Uterus (tissue), 4 donors: ENCODE data around the gene B3GALNT2. TPM values are rescaled to one million over a fixed set of nuclear protein-coding genes. Genes with fewer than 3 reads are reported as not detected.

Source experiments
- DNase-seq, 2 donors: peaks; one replicate each; pipeline ENCODE4 v3.0.0-alpha.2; 2019 to 2020
- H3K27ac ChIP-seq, 2 donors: fragments of 200-600 bp; sonication (generic); 1 replicate in 1 of 2; 2 replicates in 1 of 2; pipeline ENCODE4 v1.5.1; 2016 to 2018
- H3K27me3 ChIP-seq, 2 donors: fragments of 200-600 bp; sonication (generic); one replicate each; pipeline ENCODE4 v1.5.1; 2018 to 2019; ENCODE audit warnings: control low read depth in 1 of 2
- H3K36me3 ChIP-seq, 2 donors: fragments of 200-600 bp; sonication (generic); one replicate each; pipeline ENCODE4 v1.5.1; 2019; ENCODE audit warnings: control low read depth in 1 of 2
- H3K4me1 ChIP-seq, 2 donors: fragments of 200-600 bp; sonication (generic); one replicate each; pipeline ENCODE4 v1.5.1; 2018 to 2019; ENCODE audit warnings: control low read depth in 1 of 2
- H3K4me3 ChIP-seq, 2 donors: fragments of 200-600 bp; sonication (generic); 1 replicate in 1 of 2; 2 replicates in 1 of 2; pipeline ENCODE4 v1.5.1; 2018 to 2019; ENCODE audit warnings: mild to moderate bottlenecking in 1 of 2
- H3K9me3 ChIP-seq, 2 donors: fragments of 200-600 bp; sonication (generic); one replicate each; pipeline ENCODE4 v1.5.1; 2019; ENCODE audit warnings: control low read depth in 1 of 2
- POLR2A ChIP-seq, 2 donors: fragments of 450-650 bp; IDR thresholded peaks; one replicate each; pipeline ENCODE4 v1.6.1; 2016; ENCODE audit warnings: antibody characterized with exemption in 2 of 2, mild to moderate bottlenecking in 1 of 2, moderate library complexity in 1 of 2
- intact Hi-C: fragments of 100-400 bp; cut with DNase I; formaldehyde crosslinking; loops from one replicate; pipeline ENCODE4 v1.15.1; 2023; ENCODE audit warnings: low total_unique reads
- total RNA-seq, 4 donors: library from RNA; depleted of rRNA in 3 of 4; stranded (reverse); fragments of >200 nt in 3 of 4; gene quantifications; one replicate each; pipeline versions ENCODE4 v1.1.0 to v1.2.4, GENCODE V29; 2014 to 2023
- TF ChIP-seq, protein P1 (sequence below), 4 experiments: fragments of 200-600 bp in 2 of 4; fragments of 450-650 bp in 2 of 4; sonication (generic) in 2 of 4; IDR thresholded peaks; one replicate each; pipeline ENCODE4 v1.5.1; 2016 to 2019; ENCODE audit warnings: antibody characterized with exemption in 4 of 4, mild to moderate bottlenecking in 2 of 4, moderate library complexity in 1 of 4
- donor health status: DM: yes; HTN: yes; CAD: no.

The B3GALNT2 gene
- total RNA-seq, 4 donors from 2014 or later = 4.4 to 55.4 (median 38.6) TPM

DNA sequence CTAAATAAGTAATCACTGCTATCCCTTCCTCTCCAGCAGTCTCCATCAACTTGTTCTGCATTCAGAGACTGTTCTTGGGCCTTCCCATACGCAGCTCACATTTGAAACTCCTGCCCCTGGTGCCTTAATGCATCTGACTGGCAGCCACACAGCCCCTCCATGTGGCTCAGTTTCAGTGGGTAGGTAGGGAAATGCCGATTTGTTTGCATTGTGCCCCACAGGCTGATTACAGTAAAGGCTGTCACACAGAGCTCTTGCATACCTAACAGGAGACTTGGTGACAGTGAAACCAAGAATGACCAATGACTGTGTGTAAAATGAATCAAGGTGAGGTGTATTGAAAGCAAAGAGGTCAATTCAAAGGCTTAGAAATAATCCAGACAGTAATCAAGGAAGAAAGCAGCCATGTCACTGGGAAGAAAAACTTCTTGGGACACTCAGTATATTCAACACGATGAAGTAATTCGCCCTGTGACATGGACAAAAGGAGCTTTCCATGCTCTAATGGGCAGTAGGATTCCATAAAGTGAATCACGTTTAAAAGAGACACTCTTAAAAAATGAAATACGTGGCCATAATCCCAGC lies 12.7 kb upstream of the B3GALNT2 start:
- TF ChIP-seq POLR2A (IDR thresholded peaks at IDR 0.05) = no peak
- Histone ChIP-seq H3K36me3 (no peaks in the 10 kb centered on the region), H3K27me3 (no peaks in the 10 kb centered on the region), H3K27ac (no peak overlapping the region), H3K9me3 (no peaks in the 10 kb centered on the region), H3K4me1 (no peaks in the 10 kb centered on the region), H3K4me3 (no peak overlapping the region)
- no peak for DNase-seq
- intact Hi-C loops = no loop called here

DNA sequence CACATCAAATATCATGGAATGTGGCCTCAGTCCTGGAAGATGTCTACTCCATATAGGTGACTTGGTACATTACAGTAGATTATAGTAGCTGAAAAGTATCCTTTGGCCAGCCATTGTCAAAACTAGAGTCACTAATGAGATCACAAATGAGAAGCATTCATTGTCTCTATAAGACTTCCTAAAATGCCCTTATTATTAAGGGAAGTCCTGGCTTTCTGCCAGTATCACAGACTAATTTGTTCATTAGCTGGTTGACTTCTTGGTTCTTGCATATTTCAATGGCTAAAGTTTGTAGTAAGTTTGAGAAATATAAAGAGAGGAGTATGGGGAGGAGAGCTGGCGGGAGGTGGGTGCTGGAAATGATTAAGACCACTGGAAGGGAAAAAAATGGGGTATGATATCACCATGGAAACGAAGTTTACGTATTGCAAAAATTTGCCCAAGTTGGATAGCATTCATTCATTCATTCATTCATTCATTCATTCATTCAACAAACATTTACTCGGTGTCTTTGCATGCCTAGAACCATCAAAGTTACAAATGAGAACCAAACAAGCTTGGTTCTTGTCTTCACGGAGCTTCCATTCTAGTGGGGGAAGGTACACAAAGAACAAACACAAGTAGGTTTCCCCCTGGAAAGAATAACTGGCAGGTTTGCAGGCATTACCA lies 11.7 kb upstream of the B3GALNT2 start:
- no peaks in the 10 kb centered on the region for H3K27me3 ChIP-seq
- TF ChIP-seq, protein P1, sequence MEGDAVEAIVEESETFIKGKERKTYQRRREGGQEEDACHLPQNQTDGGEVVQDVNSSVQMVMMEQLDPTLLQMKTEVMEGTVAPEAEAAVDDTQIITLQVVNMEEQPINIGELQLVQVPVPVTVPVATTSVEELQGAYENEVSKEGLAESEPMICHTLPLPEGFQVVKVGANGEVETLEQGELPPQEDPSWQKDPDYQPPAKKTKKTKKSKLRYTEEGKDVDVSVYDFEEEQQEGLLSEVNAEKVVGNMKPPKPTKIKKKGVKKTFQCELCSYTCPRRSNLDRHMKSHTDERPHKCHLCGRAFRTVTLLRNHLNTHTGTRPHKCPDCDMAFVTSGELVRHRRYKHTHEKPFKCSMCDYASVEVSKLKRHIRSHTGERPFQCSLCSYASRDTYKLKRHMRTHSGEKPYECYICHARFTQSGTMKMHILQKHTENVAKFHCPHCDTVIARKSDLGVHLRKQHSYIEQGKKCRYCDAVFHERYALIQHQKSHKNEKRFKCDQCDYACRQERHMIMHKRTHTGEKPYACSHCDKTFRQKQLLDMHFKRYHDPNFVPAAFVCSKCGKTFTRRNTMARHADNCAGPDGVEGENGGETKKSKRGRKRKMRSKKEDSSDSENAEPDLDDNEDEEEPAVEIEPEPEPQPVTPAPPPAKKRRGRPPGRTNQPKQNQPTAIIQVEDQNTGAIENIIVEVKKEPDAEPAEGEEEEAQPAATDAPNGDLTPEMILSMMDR (IDR thresholded peaks at IDR 0.05) = no peak
- TF ChIP-seq POLR2A (IDR thresholded peaks at IDR 0.05) = no peak
- no peaks in the 10 kb centered on the region for H3K36me3 ChIP-seq
- no peak overlapping the region for H3K27ac ChIP-seq
- no peak for DNase-seq
- H3K4me3 ChIP-seq = no peak overlapping the region
- intact Hi-C loops = no loop called here
- no peaks in the 10 kb centered on the region for H3K4me1 ChIP-seq
- H3K9me3 ChIP-seq = no peaks in the 10 kb centered on the region

DNA sequence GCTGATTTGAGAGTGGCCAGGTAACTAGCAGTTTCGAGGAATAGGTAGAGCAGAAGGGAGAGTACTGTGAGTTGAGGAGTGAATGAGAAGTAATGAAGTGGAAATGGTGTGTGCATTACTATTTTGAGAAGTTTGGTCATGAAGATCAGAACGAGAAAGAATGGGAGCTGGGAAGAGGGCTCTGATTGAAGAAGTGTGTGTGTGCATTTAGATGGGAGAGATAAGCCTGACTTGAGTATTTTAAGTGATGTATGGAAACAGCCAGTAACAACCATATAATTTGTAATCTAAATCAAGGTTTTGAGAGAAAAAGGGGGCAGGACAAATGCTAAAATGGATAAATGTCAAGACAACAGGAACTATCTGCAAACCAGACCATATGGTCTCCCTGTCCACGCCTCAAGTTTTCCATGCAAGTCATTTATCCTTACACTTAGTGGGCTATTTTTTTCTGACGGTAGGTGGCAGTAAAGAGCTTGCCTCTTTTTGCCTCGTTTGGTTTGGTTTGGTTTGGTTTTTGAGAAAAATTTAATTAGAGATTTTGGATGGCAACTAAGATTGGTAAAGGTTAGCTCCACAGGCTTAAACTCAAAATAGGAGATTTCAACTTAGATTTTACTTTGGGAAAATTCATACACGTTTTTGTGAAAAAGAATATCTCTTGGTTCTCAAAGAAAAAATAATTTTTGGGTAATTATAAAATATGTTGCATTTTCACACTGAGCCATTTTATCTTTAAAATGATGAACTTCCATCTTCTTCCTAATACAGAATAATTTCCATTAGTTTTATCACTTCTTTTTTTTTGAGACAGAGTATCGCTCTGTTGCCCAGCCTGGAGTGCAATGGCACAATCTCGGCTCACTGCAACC lies 9.5 kb upstream of the B3GALNT2 start:
- H3K4me1 ChIP-seq = no peaks in the 10 kb centered on the region
- no peaks in the 10 kb centered on the region for H3K27me3 ChIP-seq
- no peaks in the 10 kb centered on the region for H3K36me3 ChIP-seq
- H3K27ac ChIP-seq = no peak overlapping the region
- TF ChIP-seq POLR2A (IDR thresholded peaks at IDR 0.05) = no peak
- TF ChIP-seq, protein P1 (IDR thresholded peaks at IDR 0.05) = peak; percentile 72 to 88 (median 80)
- peak in 1 of 2 donors; percentile 37 for DNase-seq
- H3K4me3 ChIP-seq = no peak overlapping the region
- intact Hi-C loops = no loop called here
- H3K9me3 ChIP-seq = no peaks in the 10 kb centered on the region

DNA sequence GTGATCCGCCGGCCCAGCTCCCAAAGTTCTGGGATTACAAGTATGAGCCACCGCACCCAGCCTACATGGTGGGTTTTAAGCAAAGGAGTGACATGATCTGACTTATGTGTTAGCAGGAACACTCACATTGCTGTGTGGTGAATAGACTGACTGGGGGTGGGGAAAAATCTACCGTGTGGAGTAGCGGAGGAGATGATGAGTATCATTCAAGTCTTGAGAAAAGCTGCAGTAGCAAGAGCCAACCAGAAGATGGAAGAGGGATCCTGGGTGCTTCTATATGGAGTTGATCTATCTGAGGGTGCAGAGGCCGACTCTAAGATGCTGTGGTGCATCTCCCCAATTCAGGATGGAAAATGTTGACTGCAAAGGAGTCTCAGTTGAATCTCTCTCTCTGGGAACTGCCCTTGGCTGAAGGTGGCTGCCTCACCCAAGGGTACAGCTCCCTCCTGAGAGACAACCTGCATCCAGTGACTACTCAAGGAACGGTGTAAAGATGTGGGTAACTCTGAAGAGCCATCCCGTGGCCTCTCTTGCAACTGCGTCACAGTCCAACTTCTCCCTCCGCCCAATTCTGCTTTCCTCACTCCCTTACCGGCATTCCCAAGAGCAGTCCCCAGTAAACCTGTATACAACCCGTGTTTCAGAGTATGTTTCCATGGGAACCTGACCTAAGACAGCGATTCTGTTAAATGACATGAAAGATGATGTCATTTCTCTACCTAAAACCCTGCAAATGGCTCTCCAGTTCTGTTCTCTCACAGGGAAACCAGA lies 7.4 kb upstream of the B3GALNT2 start:
- no peaks in the 10 kb centered on the region for H3K4me1 ChIP-seq
- H3K27ac ChIP-seq = no peak overlapping the region
- no peak for DNase-seq
- no peaks in the 10 kb centered on the region for H3K36me3 ChIP-seq
- TF ChIP-seq, protein P1 (IDR thresholded peaks at IDR 0.05) = no peak
- TF ChIP-seq POLR2A (IDR thresholded peaks at IDR 0.05) = no peak
- no peaks in the 10 kb centered on the region for H3K9me3 ChIP-seq
- H3K27me3 ChIP-seq = no peaks in the 10 kb centered on the region
- no peak overlapping the region for H3K4me3 ChIP-seq
- intact Hi-C loops = no loop called here

DNA sequence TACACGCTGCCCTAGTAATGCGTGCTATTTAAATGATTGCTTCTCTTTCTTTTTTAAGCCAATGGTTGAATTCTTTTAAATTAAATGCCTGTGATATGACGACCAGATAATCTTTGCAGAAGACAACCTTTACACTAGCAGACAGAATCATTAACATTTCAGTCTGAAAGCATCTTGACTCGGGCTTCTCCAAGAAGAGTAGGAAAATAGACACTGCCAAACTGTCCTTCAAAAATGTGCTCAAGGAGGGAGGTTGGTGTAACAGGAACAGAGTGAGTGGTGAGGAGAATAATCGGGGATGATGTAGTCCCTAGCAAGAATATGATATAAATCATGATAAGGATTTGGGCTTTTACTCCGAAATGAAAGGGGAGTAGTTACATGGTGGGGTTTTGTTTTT lies 6.6 kb upstream of the B3GALNT2 start:
- H3K4me3 ChIP-seq = no peak overlapping the region
- H3K27ac ChIP-seq = no peak overlapping the region
- no peaks in the 10 kb centered on the region for H3K27me3 ChIP-seq
- no peak for TF ChIP-seq POLR2A (IDR thresholded peaks at IDR 0.05)
- TF ChIP-seq, protein P1 (IDR thresholded peaks at IDR 0.05) = no peak
- DNase-seq = no peak
- H3K36me3 ChIP-seq = no peaks in the 10 kb centered on the region
- no peaks in the 10 kb centered on the region for H3K9me3 ChIP-seq
- H3K4me1 ChIP-seq = no peaks in the 10 kb centered on the region
- intact Hi-C loops = no loop called here
